Bronchial epithelial cell (primary cell): Measurements from ENCODE around the gene TST. TPM values are rescaled to one million over a fixed set of nuclear protein-coding genes. Genes with fewer than 3 reads are reported as not detected.

Experiments
- DNase-seq: peaks from one replicate; pipeline ENCODE4 v3.0.0-alpha.2; 2010; ENCODE audit warnings: low read depth
- FAIRE-seq: peaks from 2 replicates; lab custom pipeline; 2011; peaks lifted over from hg19 to GRCh38; lab: Jason Lieb, UNC
- H3K27me3 ChIP-seq: 2 replicates; pipeline ENCODE4 v1.5.1; 2011; ENCODE audit warnings: low read length; ENCODE audit not compliant: control insufficient read depth, insufficient read depth
- H3K36me3 ChIP-seq: 2 replicates; pipeline ENCODE4 v1.5.1; 2011; ENCODE audit warnings: low read length; ENCODE audit not compliant: control insufficient read depth, insufficient read depth
- H3K4me3 ChIP-seq: 2 replicates; pipeline ENCODE4 v1.5.1; 2011; ENCODE audit warnings: mild to moderate bottlenecking, low read depth, low read length, control low read depth
- total RNA-seq: library from RNA; depleted of rRNA; stranded (reverse); fragments of >200 nt; gene quantifications from 2 replicates; pipeline ENCODE4 v1.2.1, GENCODE V29; 2014
- TF ChIP-seq, protein P1 (sequence below): IDR thresholded peaks from 2 replicates; pipeline ENCODE4 v1.5.1; 2011; ENCODE audit warnings: mild to moderate bottlenecking, moderate library complexity, low read length, control low read depth, inconsistent platforms; ENCODE audit not compliant: insufficient read depth, severe bottlenecking

The TST gene
- total RNA-seq, 1 donor from 2014 or later, result 45.8 TPM

DNA sequence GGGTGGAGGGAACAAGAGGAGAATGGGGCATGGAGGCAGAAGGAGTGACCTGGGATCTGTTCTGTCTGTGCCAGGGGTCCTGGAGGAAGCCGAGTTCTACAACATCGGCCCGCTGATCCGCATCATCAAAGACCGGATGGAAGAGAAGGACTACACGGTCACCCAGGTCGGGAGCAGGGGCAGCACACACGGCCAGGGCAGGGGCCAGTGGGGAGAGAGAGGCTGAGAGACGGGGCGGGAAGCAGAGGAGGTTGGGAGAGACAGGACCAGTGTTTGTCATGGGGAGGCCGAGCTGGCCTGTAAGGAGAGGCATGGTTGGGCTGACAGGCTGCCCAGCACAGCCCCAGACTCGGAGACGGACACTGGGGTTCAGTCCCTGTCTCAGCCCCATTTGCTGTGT is 37.0 kb upstream of the TST start:
- Histone ChIP-seq H3K36me3 (peaks cover 5% of the 10 kb centered on the region), H3K27me3 (no peaks in the 10 kb centered on the region), H3K4me3 (no peak overlapping the region)
- FAIRE-seq (no peak), DNase-seq (no peak)
- TF ChIP-seq, protein P1, sequence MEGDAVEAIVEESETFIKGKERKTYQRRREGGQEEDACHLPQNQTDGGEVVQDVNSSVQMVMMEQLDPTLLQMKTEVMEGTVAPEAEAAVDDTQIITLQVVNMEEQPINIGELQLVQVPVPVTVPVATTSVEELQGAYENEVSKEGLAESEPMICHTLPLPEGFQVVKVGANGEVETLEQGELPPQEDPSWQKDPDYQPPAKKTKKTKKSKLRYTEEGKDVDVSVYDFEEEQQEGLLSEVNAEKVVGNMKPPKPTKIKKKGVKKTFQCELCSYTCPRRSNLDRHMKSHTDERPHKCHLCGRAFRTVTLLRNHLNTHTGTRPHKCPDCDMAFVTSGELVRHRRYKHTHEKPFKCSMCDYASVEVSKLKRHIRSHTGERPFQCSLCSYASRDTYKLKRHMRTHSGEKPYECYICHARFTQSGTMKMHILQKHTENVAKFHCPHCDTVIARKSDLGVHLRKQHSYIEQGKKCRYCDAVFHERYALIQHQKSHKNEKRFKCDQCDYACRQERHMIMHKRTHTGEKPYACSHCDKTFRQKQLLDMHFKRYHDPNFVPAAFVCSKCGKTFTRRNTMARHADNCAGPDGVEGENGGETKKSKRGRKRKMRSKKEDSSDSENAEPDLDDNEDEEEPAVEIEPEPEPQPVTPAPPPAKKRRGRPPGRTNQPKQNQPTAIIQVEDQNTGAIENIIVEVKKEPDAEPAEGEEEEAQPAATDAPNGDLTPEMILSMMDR, result no peak

DNA sequence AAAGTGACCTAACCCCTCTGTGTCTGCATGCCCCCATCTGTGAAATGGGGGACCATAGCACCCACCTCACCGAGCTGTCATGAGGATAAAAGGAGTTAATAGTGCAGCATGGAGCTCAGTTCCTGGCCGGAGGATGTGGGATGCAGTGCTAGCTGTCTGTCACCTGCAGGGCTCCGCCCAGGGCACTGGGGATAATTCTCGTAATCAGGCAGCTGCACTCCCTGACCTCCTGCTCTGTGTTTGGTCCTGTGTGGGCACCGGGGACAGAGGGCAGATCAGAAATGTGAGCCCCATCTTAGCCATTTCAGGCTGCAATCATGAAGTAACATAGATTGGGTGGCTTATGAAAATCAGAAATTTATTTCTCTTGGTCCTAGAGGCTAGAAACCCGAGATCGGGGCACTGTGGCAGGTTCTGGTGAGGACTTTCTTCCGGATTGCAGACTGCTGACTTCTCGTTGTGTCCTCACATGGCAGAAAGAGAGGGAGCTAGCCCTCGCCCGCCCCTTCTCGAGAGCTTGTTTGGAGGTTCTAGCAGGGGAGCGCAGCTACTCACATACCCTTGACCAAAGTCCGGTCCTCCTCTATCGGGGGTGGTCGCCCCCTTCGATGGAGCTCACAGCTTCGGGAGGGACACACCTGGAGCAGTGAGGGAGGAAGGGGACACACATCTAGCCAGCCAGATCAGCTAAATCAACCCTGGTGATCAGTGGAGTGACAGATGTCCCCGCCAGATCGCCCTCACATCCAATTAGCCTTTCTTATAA is 35.5 kb upstream of the TST start:
- no peak overlapping the region for H3K4me3 ChIP-seq
- peaks cover 5% of the 10 kb centered on the region for H3K36me3 ChIP-seq
- TF ChIP-seq, protein P1, result no peak
- no peak for FAIRE-seq
- no peaks in the 10 kb centered on the region for H3K27me3 ChIP-seq
- no peak for DNase-seq

GRCh38 chr22:37054056-37054395 is 34.8 kb upstream of the TST start:
- TF ChIP-seq, protein P1, result no peak
- no peak for DNase-seq
- Histone ChIP-seq H3K4me3 (no peak overlapping the region), H3K27me3 (no peaks in the 10 kb centered on the region), H3K36me3 (peaks cover 5% of the 10 kb centered on the region)
- no peak for FAIRE-seq

- Histone ChIP-seq H3K36me3 (peaks cover 5% of the 10 kb centered on the region), H3K27me3 (no peaks in the 10 kb centered on the region), H3K4me3 (no peak overlapping the region)
- no peak for DNase-seq
- TF ChIP-seq, protein P1, result no peak
- FAIRE-seq, result peak; percentile 79
Observed at GRCh38 chr22:37053310-37054055, 34.2 kb upstream of the TST start.

- DNase-seq, result no peak
- peak; percentile 64 for FAIRE-seq
- Histone ChIP-seq H3K27me3 (no peaks in the 10 kb centered on the region), H3K36me3 (peaks cover 5% of the 10 kb centered on the region), H3K4me3 (peak overlapping the region; percentile 47)
- TF ChIP-seq, protein P1, result no peak
Observed at GRCh38 chr22:37052386-37053309, 33.4 kb upstream of the TST start.
